ENCODE data around the gene PKDCC. TPM values are rescaled to one million over a fixed set of nuclear protein-coding genes. Genes with fewer than 3 reads are reported as not detected.

The PKDCC gene
- total and polyA plus RNA-seq, 10 of the 15 experiments (the other 5 are each of a cell fraction or from before 2014, with no cell fraction given): 0.13 to 10.2 (median 2.3) TPM

- TF ChIP-seq EZH2 (IDR thresholded peaks at IDR 0.05; ENCODE audit: borderline replicate concordance, control insufficient read depth, low read depth, low read length): no peak
- TF ChIP-seq PML (IDR thresholded peaks at IDR 0.05; ENCODE audit: low read length): no peak
- TF ChIP-seq POLR2A (IDR thresholded peaks at IDR 0.05; ENCODE audit: low read depth, low read length): peak; percentile 60
- no peak for TF ChIP-seq BCLAF1 (IDR thresholded peaks at IDR 0.05)
- peak; percentile 9; the same call in 1 of the 3 replicates for TF ChIP-seq POU2F2 (IDR thresholded peaks at IDR 0.05; ENCODE audit: borderline replicate concordance, low read depth, low read length)
- TF ChIP-seq BACH1 (IDR thresholded peaks at IDR 0.05; ENCODE audit: borderline replicate concordance): peak; percentile 72
- TF ChIP-seq HDGF (IDR thresholded peaks at IDR 0.05): peak; percentile 58; the same call in 1 of the 2 replicates
- TF ChIP-seq, protein P1, sequence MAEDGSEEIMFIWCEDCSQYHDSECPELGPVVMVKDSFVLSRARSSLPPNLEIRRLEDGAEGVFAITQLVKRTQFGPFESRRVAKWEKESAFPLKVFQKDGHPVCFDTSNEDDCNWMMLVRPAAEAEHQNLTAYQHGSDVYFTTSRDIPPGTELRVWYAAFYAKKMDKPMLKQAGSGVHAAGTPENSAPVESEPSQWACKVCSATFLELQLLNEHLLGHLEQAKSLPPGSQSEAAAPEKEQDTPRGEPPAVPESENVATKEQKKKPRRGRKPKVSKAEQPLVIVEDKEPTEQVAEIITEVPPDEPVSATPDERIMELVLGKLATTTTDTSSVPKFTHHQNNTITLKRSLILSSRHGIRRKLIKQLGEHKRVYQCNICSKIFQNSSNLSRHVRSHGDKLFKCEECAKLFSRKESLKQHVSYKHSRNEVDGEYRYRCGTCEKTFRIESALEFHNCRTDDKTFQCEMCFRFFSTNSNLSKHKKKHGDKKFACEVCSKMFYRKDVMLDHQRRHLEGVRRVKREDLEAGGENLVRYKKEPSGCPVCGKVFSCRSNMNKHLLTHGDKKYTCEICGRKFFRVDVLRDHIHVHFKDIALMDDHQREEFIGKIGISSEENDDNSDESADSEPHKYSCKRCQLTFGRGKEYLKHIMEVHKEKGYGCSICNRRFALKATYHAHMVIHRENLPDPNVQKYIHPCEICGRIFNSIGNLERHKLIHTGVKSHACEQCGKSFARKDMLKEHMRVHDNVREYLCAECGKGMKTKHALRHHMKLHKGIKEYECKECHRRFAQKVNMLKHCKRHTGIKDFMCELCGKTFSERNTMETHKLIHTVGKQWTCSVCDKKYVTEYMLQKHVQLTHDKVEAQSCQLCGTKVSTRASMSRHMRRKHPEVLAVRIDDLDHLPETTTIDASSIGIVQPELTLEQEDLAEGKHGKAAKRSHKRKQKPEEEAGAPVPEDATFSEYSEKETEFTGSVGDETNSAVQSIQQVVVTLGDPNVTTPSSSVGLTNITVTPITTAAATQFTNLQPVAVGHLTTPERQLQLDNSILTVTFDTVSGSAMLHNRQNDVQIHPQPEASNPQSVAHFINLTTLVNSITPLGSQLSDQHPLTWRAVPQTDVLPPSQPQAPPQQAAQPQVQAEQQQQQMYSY (CRISPR knock-in tag; IDR thresholded peaks at IDR 0.05): no peak
Observed at GRCh38 chr2:42101206-42102023, 53.6 kb downstream of the PKDCC start (continued).
